Measurements from ENCODE around the gene ZNF823.
"Not testable (repeated sequence)": the region's sequence is repeated elsewhere in the genome, so short reads cannot be mapped to it uniquely, and the experiment has no call there.

Gene ZNF823

DNA sequence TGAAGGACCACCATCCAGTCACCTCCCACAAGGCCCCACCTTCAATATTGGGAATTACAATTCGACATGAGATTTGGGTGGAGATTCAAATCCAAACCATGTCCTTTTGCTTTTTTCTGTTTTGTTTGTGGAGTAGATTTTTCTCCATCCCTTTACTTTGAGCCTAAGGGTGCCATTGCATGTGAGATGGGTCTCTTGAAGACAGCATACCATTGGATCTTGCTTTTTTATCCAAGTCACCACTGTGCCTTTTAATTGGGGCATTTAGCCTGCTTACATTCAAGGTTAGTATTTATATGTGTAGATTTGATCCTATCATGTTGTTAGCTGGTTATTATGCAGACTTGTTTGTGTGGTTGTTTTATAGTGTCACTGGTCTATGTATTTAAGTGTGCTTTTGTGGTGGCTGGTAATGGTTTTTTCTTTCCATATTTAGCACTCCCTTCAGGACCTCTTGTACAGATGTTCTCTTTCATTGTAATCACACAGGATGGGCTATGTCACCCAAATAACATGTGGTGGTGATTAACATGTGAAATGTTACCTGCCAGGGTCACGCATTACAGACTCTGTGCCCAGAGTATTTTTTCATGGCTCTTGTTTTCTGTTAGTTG is 58.0 kb downstream of the ZNF823 start:
- DNase-seq (ENCODE audit: low read depth), result no peak

DNA sequence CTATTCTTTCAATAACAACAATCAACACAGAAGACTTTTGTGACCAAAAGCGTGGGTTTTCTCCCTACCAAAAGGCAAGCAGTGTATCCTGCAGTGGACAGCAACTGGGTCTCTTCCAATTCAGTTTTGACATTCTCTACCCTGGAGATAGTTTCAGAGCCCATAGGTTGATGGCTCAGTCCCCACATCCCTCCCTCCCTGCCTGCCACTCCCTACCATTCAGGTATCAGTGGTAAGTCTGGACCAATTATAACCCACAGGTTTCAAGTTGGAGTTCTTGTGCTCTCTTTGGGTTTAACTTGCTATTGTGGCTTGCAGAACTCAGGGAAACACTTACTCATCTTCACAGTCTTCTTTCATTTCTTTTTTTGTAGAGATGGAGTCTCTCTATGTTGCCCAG is 60.2 kb downstream of the ZNF823 start:
- no peak for DNase-seq (ENCODE audit: low read depth)

- DNase-seq (ENCODE audit: low read depth), result not testable (repeated sequence)
Measured at GRCh38 chr19:11676661-11677600, 61.8 kb downstream of the ZNF823 start.

GRCh38 chr19:11675569-11675968 is 63.2 kb downstream of the ZNF823 start:
- DNase-seq (ENCODE audit: low read depth), result no peak

DNA sequence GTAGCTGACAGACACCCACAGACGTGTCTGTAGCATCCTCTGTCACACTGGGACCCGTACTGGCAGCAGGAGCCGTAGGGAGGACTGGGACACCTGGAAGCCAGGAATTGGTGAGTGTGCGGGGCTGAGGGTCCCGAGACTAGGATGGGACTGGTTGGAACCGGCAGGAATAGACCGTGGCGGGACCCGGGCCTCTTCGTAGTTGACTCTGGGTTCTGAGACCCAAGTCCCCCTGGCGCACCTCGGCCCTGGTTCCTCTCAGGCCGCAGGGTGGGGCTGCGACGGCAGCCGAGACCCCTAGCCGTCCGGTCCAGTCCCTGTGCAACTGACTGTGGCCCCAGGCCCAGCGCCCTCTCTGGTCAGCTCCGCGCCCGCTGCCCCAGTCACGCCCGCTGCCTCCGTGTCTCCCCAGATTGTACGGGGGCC is 64.7 kb downstream of the ZNF823 start:
- DNase-seq (ENCODE audit: low read depth), result no peak

DNA sequence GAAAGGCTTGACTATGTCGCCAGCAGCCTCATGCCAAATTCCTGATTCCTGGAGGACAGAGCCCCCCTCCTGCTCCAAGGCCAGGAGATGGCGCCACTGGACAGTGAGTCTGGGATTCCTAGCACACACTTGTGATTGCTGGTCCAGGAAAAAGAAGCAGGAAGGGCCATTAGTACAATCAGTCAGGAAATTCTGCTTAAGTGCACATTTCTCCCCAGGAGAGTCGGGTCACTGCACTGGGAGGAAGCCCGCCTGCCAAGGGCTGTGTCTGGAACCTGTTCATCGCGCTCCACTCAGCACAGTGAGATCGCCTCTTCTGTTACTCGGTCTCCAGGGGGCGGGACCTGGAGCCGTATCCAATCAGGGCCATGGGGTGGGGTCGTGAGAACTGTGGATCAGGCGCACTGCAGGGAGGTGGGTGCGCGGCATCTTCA is 65.1 kb downstream of the ZNF823 start:
- no peak for DNase-seq (ENCODE audit: low read depth)
